22Rv1 (cell line): ENCODE results near the gene HDAC10.

Experiments used
- CTCF ChIP-seq: fragments of 450-650 bp; IDR thresholded peaks from 2 replicates; pipeline ENCODE4 v1.5.1; 2017; ENCODE audit warnings: mild to moderate bottlenecking
- ZFX ChIP-seq: fragments of 450-650 bp; IDR thresholded peaks from 2 replicates; pipeline ENCODE4 v1.6.1; 2017; ENCODE audit warnings: antibody characterized with exemption, borderline replicate concordance

- TF ChIP-seq CTCF: no peak
- TF ChIP-seq ZFX: no peak
These were observed 21.2 kb upstream of the HDAC10 start for GRCh38 chr22:50272044-50272802.
